Endothelial cell of umbilical vein (primary cell): ENCODE data around the gene SLC37A1. TPM values are rescaled to one million over a fixed set of nuclear protein-coding genes. Genes with fewer than 3 reads are reported as not detected.

Experiments used
- BruUV-seq: library from RNA; stranded (reverse); fragments of 400-500 nt; replicated peaks from 2 replicates; lab custom pipeline; 2021; lab: Mats Ljungman, UMichigan
- CTCF ChIA-PET: fragments of 300-600, 350-600 bp; sonication (Branson Sonifier 250); formaldehyde crosslinking; loops from one replicate; lab custom pipeline; 2021; ENCODE audit warnings: antibody characterized with exemption, inconsistent platforms; lab: Charles Lee
- POLR2A ChIA-PET: fragments of 300-600, 350-600 bp; sonication (Branson Sonifier 250); formaldehyde crosslinking; loops from one replicate; lab custom pipeline; 2021; ENCODE audit warnings: antibody characterized with exemption, inconsistent platforms; lab: Charles Lee
- DNase-seq: peaks from one replicate; pipeline ENCODE4 v3.0.0-alpha.2; 2011; ENCODE audit warnings: low read depth, low spot score
- FAIRE-seq: peaks from 2 replicates; lab custom pipeline; 2011; peaks lifted over from hg19 to GRCh38; lab: Jason Lieb, UNC
- H2AFZ ChIP-seq: 2 replicates; pipeline ENCODE4 v1.6.0; 2012; ENCODE audit warnings: low read depth, low read length, control low read depth, inconsistent platforms
- H3K27ac ChIP-seq: 2 replicates; pipeline ENCODE4 v1.5.1; 2011; ENCODE audit warnings: low read depth, mild to moderate bottlenecking, control low read depth, low read length, moderate library complexity; ENCODE audit not compliant: insufficient read depth
- H3K27me3 ChIP-seq, 2 experiments: 2 replicates each; pipeline versions ENCODE4 v1.6.0 to v1.6.1; 2011; ENCODE audit warnings: low read length in 2 of 2, mixed read lengths in 1 of 2; ENCODE audit not compliant: control insufficient read depth in 2 of 2, insufficient read depth in 2 of 2
- H3K36me3 ChIP-seq, 2 experiments: 2 replicates in 1 of 2; 3 replicates in 1 of 2; pipeline ENCODE4 v1.5.1; 2011; ENCODE audit warnings: low read length in 2 of 2, mild to moderate bottlenecking in 1 of 2, moderate library complexity in 1 of 2; ENCODE audit not compliant: control insufficient read depth in 2 of 2, insufficient read depth in 2 of 2; ENCODE audit errors: extremely low read depth in 1 of 2
- H3K4me1 ChIP-seq: 3 replicates; pipeline ENCODE4 v1.5.1; 2011; ENCODE audit warnings: mild to moderate bottlenecking, low read length; ENCODE audit not compliant: control insufficient read depth, insufficient read depth; ENCODE audit errors: extremely low read depth
- H3K4me2 ChIP-seq: 2 replicates; pipeline ENCODE4 v1.6.1; 2011; ENCODE audit warnings: low read length, control low read depth, mixed read lengths; ENCODE audit not compliant: insufficient read depth
- H3K4me3 ChIP-seq, 3 experiments: fragments of 200-600 bp in 1 of 3; sonication (generic), shearing (Covaris generic) in 1 of 3; replicated peaks in 1 of 3; 2 replicates each; pipeline ENCODE4 v1.5.1; 2011 to 2016; ENCODE audit warnings: control low read depth in 3 of 3, low read length in 3 of 3, mild to moderate bottlenecking in 2 of 3, inconsistent platforms in 1 of 3, low read depth in 1 of 3, moderate library complexity in 1 of 3; ENCODE audit not compliant: insufficient read depth in 1 of 3
- H3K79me2 ChIP-seq: 2 replicates; pipeline ENCODE4 v1.6.0; 2012; ENCODE audit warnings: low read length, inconsistent platforms; ENCODE audit not compliant: control insufficient read depth, insufficient read depth
- H3K9ac ChIP-seq: replicated peaks from 2 replicates; pipeline ENCODE3; 2011; ENCODE audit warnings: low read length, control low read depth; ENCODE audit not compliant: insufficient read depth; ENCODE audit errors: extremely low read depth
- H3K9me1 ChIP-seq: replicated peaks from 3 replicates; pipeline ENCODE4 v1.6.0; 2011; ENCODE audit warnings: mild to moderate bottlenecking, low read length; ENCODE audit not compliant: control insufficient read depth, insufficient read depth; ENCODE audit errors: extremely low read depth
- H3K9me3 ChIP-seq: replicated peaks from 2 replicates; pipeline ENCODE4 v1.5.1; 2012; ENCODE audit warnings: low read length, inconsistent platforms; ENCODE audit not compliant: control insufficient read depth, insufficient read depth
- H4K20me1 ChIP-seq: replicated peaks from 2 replicates; pipeline ENCODE3; 2011; ENCODE audit warnings: mild to moderate bottlenecking, low read length; ENCODE audit not compliant: control insufficient read depth, insufficient read depth; ENCODE audit errors: extremely low read depth
- EZH2 ChIP-seq: IDR thresholded peaks from 2 replicates; pipeline ENCODE4 v1.6.1; 2012; ENCODE audit warnings: borderline replicate concordance, low read depth, mild to moderate bottlenecking, moderate library complexity, low read length, inconsistent platforms; ENCODE audit not compliant: severe bottlenecking
- GATA2 ChIP-seq: IDR thresholded peaks from 2 replicates; pipeline ENCODE4 v1.7.0; 2011; ENCODE audit warnings: low read depth, mild to moderate bottlenecking, moderate library complexity, mixed read lengths, low read length; ENCODE audit not compliant: insufficient read length, insufficient read depth
- JUN ChIP-seq: IDR thresholded peaks from 2 replicates; pipeline ENCODE4 v1.6.1; 2011; ENCODE audit warnings: borderline replicate concordance, low read depth; ENCODE audit not compliant: insufficient read length, insufficient read depth
- MAX ChIP-seq: IDR thresholded peaks from 2 replicates; pipeline ENCODE4 v1.6.1; 2011; ENCODE audit not compliant: insufficient read depth, insufficient read length
- MYC ChIP-seq: IDR thresholded peaks from one replicate; pipeline ENCODE4 v1.6.1; 2011; ENCODE audit warnings: mild to moderate bottlenecking, low read depth, low read length
- POLR2A ChIP-seq: IDR thresholded peaks from 2 replicates; pipeline ENCODE4 v1.6.1; 2012; ENCODE audit warnings: low read depth, mild to moderate bottlenecking, control low read depth, low read length
- dilution Hi-C: fragments of 300-500 bp; cut with MboI; formaldehyde crosslinking; loops from one replicate; pipeline ENCODE4 v1.15.0; 2019; ENCODE audit warnings: low sequenced_read_pairs; ENCODE audit not compliant: extremely low pct_ligation_motif_present
- intact Hi-C: fragments of 100-400 bp; cut with micrococcal nuclease; formaldehyde crosslinking; loops from one replicate; pipeline ENCODE4 v1.10.0; 2022
- polyA plus RNA-seq, 4 experiments: library from polyadenylated mRNA; depleted of rRNA in 3 of 4; stranded (reverse) in 3 of 4; unstranded in 1 of 4; fragments of >200 nt; gene quantifications; 2 replicates each; pipeline versions ENCODE4 v1.2.1 to v1.2.3, GENCODE V29; 2011 to 2012; ENCODE audit warnings: missing spikeins in 1 of 4
- total RNA-seq: library from RNA; stranded (reverse); gene quantifications from 2 replicates; pipeline ENCODE4 v1.2.3, GENCODE V29; 2021

The SLC37A1 gene
- total and polyA plus RNA-seq, 2 donors (not counting 3 experiments of a cell fraction or from before 2014, with no cell fraction given) = 4.7 to 7.6 TPM

- H3K27me3 ChIP-seq = peaks cover 17 to 18% of the 10 kb centered on the region in 2 experiments
- FAIRE-seq = no peak
- no peak overlapping the region for H3K4me3 ChIP-seq
- CTCF ChIA-PET = no interaction called here
- TF ChIP-seq POLR2A (no peak), MYC (no peak), JUN (no peak), GATA2 (no peak), EZH2 (no peak), MAX (no peak)
- intact Hi-C loops (no loop called here), dilution Hi-C loops (no loop called here)
- POLR2A ChIA-PET = no interaction called here
- H3K9me1 ChIP-seq = no peaks in the 10 kb centered on the region
- H3K9me3 ChIP-seq = no peaks in the 10 kb centered on the region
- no TSS peak for BruUV-seq
- no peaks in the 10 kb centered on the region for H3K4me1 ChIP-seq
- H3K9ac ChIP-seq = no peak overlapping the region
- no peaks in the 10 kb centered on the region for H3K36me3 ChIP-seq
- no peak for DNase-seq
- H2AFZ ChIP-seq = no peak overlapping the region
- no peak overlapping the region for H3K4me2 ChIP-seq
- H4K20me1 ChIP-seq = no peaks in the 10 kb centered on the region
- H3K79me2 ChIP-seq = no peaks in the 10 kb centered on the region
- no peak overlapping the region for H3K27ac ChIP-seq
Observed at GRCh38 chr21:42484966-42485365, 28.7 kb upstream of the SLC37A1 start.

GRCh38 chr21:42486072-42486471 is 27.6 kb upstream of the SLC37A1 start:
- Histone ChIP-seq H3K4me1 (no peaks in the 10 kb centered on the region), H3K27me3 (peaks cover 18% of the 10 kb centered on the region in 2 experiments), H4K20me1 (no peaks in the 10 kb centered on the region), H3K4me2 (no peak overlapping the region), H2AFZ (no peak overlapping the region), H3K27ac (no peak overlapping the region), H3K4me3 (no peak overlapping the region), H3K36me3 (no peaks in the 10 kb centered on the region), H3K79me2 (no peaks in the 10 kb centered on the region), H3K9me1 (no peaks in the 10 kb centered on the region), H3K9ac (no peak overlapping the region), H3K9me3 (no peaks in the 10 kb centered on the region)
- dilution Hi-C loops (no loop called here), intact Hi-C loops (no loop called here)
- POLR2A ChIA-PET = no interaction called here
- DNase-seq (no peak), FAIRE-seq (no peak)
- no TSS peak for BruUV-seq
- CTCF ChIA-PET = no interaction called here
- no peak for TF ChIP-seq MYC
- no peak for TF ChIP-seq JUN
- TF ChIP-seq MAX = no peak
